Measurements from ENCODE around the gene PGBD2. TPM values are rescaled to one million over a fixed set of nuclear protein-coding genes. Genes with fewer than 3 reads are reported as not detected.

Gene PGBD2
- total RNA-seq, 1 donor from 2014 or later = 0.53 TPM

DNA sequence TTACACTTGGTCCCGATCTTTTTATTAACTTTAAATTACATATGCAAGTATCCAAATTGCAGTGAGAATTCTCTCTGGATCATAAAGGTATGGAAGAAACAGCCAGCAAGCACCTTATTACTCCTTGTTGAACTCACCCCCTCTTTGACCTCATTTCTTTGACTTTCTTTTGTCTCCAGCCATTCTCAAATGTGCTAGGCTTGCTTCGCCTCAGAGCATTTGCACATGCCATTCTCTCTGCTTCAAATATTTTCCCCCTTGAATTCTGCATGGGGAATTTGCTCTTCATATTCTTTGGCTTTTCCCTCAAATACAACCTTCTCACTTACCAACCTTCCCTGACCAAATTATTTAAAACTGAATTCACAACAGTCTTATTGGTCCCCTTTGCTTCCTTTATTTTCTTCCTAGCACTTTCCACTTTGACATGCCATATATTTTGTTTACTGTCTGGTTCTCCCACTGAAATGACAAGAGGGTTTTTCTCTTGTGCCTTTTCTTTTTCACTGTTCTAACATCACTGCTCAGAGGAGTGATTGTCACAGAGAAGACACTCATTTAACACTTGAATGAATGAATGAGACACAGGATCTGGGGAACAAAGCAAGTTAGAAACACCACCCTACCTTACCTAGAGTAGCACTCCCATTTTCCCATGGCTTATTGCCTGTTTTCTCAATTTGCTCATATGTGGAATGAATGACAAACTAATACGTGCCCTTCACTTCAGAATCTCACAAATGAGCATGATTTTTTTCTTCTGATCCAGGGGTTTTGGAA is 1.4 kb upstream of the PGBD2 start:
- Histone ChIP-seq H3K4me1 (peaks cover 0 to 6% of the 10 kb centered on the region in 2 donors), H3K9me3 (no peaks in the 10 kb centered on the region), H3K4me3 (no peak overlapping the region), H3K27me3 (no peaks in the 10 kb centered on the region), H3K36me3 (no peaks in the 10 kb centered on the region), H3K27ac (no peak overlapping the region)
- no peak for DNase-seq (ENCODE audit: low spot score in 2 of 2)
- TF ChIP-seq, protein P1, sequence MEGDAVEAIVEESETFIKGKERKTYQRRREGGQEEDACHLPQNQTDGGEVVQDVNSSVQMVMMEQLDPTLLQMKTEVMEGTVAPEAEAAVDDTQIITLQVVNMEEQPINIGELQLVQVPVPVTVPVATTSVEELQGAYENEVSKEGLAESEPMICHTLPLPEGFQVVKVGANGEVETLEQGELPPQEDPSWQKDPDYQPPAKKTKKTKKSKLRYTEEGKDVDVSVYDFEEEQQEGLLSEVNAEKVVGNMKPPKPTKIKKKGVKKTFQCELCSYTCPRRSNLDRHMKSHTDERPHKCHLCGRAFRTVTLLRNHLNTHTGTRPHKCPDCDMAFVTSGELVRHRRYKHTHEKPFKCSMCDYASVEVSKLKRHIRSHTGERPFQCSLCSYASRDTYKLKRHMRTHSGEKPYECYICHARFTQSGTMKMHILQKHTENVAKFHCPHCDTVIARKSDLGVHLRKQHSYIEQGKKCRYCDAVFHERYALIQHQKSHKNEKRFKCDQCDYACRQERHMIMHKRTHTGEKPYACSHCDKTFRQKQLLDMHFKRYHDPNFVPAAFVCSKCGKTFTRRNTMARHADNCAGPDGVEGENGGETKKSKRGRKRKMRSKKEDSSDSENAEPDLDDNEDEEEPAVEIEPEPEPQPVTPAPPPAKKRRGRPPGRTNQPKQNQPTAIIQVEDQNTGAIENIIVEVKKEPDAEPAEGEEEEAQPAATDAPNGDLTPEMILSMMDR (IDR thresholded peaks at IDR 0.05) = no peak
- intact Hi-C loops (cut with DNase I) = no loop called here

DNA sequence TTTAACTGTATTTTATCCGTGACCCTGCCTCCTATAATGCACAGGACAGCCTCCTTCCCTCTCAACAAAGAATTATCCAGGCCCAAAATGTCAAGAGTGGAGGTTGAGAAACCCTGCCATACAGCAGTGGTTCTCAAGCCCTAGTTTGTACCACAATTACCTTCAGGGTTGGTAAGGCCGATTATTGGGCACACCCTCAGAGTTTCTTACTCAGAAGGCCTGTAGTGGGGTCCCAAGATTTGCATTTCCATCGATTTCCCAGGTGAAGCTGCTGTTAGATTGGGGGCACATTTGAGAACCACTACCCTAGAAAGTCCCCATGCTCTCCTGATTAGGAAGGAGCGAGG is 400 bp upstream of the PGBD2 start:
- intact Hi-C loops (cut with DNase I) = loop anchor here (1.0 kb wide), 4 partner anchors 32 to 79 kb away; partner anchors contain the start of genes ZNF672 and ZNF692
- peaks cover 0 to 6% of the 10 kb centered on the region in 2 donors for H3K4me1 ChIP-seq
- no peaks in the 10 kb centered on the region for H3K36me3 ChIP-seq
- H3K27me3 ChIP-seq = no peaks in the 10 kb centered on the region
- DNase-seq (ENCODE audit: low spot score in 2 of 2) = no peak
- H3K27ac ChIP-seq = peak overlapping the region; percentile 82 to 95
- TF ChIP-seq, protein P1 (IDR thresholded peaks at IDR 0.05) = no peak
- no peaks in the 10 kb centered on the region for H3K9me3 ChIP-seq
- peak overlapping the region; percentile 71 to 75 for H3K4me3 ChIP-seq

DNA sequence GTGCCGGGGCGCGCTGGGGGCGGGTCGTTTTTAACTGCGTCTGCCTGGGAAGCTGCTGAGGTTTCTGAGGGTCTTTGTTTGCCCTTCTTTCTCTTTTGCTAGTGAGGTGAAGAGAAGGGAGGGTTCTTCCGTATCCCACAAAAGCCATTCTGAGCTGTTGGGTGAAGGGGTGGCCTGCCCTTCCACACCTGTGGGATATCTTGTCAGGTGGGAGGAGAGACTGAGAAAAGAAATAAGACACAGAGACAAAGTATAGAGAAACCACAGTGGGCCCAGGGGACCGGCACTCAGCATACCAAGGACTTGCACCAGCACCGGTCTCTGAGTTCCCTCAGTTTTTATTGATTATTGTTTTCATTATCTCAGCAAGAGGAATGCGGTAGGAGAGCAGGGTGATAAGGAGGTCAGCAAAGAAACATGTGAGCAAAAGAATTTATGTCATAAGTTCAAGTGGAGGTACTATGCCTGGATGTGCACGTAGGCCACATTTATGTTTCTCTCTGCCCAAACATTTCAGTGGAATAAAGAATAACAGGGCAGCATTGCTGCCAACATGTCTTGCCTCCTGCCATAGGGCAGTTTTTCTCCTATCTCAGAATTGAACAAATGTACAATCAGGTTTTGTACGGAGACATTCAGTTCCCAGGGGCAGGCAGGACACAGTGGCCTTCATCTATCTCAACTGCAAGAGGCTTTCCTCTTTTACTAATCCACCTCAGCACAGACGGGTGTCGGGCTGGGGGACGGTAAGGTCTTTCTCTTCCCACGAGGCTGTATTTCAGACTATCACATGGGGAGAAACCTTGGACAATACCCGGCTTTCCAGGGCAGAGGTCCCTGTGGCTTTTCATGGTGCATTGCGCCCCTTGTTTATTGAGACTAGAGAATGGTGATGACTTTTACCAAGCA is 972 bp downstream of the PGBD2 start:
- no peaks in the 10 kb centered on the region for H3K9me3 ChIP-seq
- intact Hi-C loops (cut with DNase I) = loop anchor here (1.0 kb wide), 4 partner anchors 34 to 81 kb away; partner anchors contain the start of genes ZNF672 and ZNF692
- no peaks in the 10 kb centered on the region for H3K36me3 ChIP-seq
- H3K4me1 ChIP-seq = peaks cover 0 to 6% of the 10 kb centered on the region in 2 donors
- TF ChIP-seq, protein P1 (IDR thresholded peaks at IDR 0.05) = no peak
- no peaks in the 10 kb centered on the region for H3K27me3 ChIP-seq
- peak overlapping the region; percentile 71 to 75 for H3K4me3 ChIP-seq
- peak overlapping the region; percentile 82 to 95 for H3K27ac ChIP-seq
- no peak for DNase-seq (ENCODE audit: low spot score in 2 of 2)

DNA sequence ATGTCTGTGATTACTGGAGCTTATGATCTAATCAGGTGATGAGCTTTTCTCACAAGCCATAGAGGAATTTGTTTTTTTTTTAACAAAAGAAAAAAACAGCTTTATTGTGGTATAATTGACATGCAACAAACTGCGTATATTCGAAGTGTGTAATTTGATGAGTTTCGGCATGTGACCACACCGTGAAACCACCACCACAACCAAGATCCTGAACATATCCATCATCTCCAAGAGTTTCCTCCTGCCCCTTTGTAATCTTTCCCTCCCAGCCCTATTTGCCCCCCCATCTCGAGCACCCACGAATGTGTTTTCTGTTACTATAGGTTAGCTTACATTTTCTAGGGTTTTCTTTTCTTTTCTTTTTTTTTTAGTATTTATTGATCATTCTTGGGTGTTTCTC is 4.7 kb downstream of the PGBD2 start:
- Histone ChIP-seq H3K27me3 (no peaks in the 10 kb centered on the region), H3K4me3 (no peak overlapping the region), H3K9me3 (no peaks in the 10 kb centered on the region), H3K4me1 (peaks cover 0 to 6% of the 10 kb centered on the region in 2 donors), H3K27ac (no peak overlapping the region), H3K36me3 (peaks cover 18 to 19% of the 10 kb centered on the region in 2 donors)
- TF ChIP-seq, protein P1 (IDR thresholded peaks at IDR 0.05) = no peak
- intact Hi-C loops (cut with DNase I) = no loop called here
- no peak for DNase-seq (ENCODE audit: low spot score in 2 of 2)

DNA sequence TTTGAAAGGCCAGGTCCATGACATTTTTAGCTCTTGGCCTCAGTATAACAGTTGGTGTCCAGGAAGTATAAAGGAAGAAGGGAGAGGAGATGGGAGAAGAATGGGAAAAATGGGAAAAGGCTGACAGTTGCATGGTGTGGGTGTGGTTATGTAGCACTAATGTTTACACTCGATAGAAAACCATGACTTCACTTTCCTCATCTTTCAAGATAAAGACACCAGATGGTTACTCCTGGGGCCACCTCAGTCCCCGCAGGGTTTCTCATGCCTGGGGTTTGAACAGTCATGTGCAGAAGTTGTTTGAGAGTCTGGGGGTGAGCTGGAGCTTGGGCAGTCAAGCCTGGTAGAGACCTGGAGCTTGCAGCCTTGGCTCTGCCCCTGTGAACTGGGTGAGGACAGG is 7.9 kb downstream of the PGBD2 start:
- Histone ChIP-seq H3K27me3 (no peaks in the 10 kb centered on the region), H3K36me3 (peaks cover 41 to 44% of the 10 kb centered on the region in 2 donors), H3K9me3 (no peaks in the 10 kb centered on the region), H3K27ac (no peak overlapping the region), H3K4me1 (no peaks in the 10 kb centered on the region), H3K4me3 (no peak overlapping the region)
- TF ChIP-seq, protein P1 (IDR thresholded peaks at IDR 0.05) = no peak
- no peak for DNase-seq (ENCODE audit: low spot score in 2 of 2)
- intact Hi-C loops (cut with DNase I) = no loop called here
